Stimulated activated memory B cell treated with anti-CD40 and anti-IgM and Interleukin-4, amounts not matched to agents 10 μg/mL and 1 μg/mL and 100 μg/mL, for 72 hours (primary cell): ENCODE measurements around the gene XCR1.
A peak's percentile ranks its signal among the peaks of the same experiment; 100 is the strongest.
"Not testable (repeated sequence)": the region's sequence is repeated elsewhere in the genome, so short reads cannot be mapped to it uniquely, and the experiment has no call there.

Experiments used
- ATAC-seq: fragments of 150-1000 bp; cut with Tn5 transposase; 2 replicates; pipeline ENCODE4 v1.10.0; 2021
- H3K27ac Mint-ChIP-seq: one replicate; pipeline ENCODE4 v1.8.0; 2022; ENCODE audit warnings: mild to moderate bottlenecking, mixed read lengths
- H3K27me3 Mint-ChIP-seq: one replicate; pipeline ENCODE4 v1.8.0; 2022; ENCODE audit warnings: mixed read lengths
- H3K36me3 Mint-ChIP-seq: one replicate; pipeline ENCODE4 v1.8.0; 2022; ENCODE audit warnings: mixed read lengths
- H3K4me1 Mint-ChIP-seq: one replicate; pipeline ENCODE4 v1.8.0; 2022; ENCODE audit warnings: mixed read lengths
- H3K4me3 Mint-ChIP-seq: one replicate; pipeline ENCODE4 v1.8.0; 2022; ENCODE audit warnings: mild to moderate bottlenecking, moderate library complexity, mixed read lengths
- H3K9me3 Mint-ChIP-seq: one replicate; pipeline ENCODE4 v1.8.0; 2022; ENCODE audit warnings: mixed read lengths

The XCR1 gene

GRCh38 chr3:46024131-46024530 is 3.2 kb downstream of the XCR1 start:
- Mint-ChIP-seq H3K27ac (no peak overlapping the region), H3K4me1 (peaks cover 1% of the 10 kb centered on the region), H3K27me3 (peaks cover 11% of the 10 kb centered on the region), H3K4me3 (no peak overlapping the region), H3K36me3 (peaks cover 11% of the 10 kb centered on the region), H3K9me3 (peaks cover 11% of the 10 kb centered on the region)
- no peak for ATAC-seq

GRCh38 chr3:46022909-46023785 is 4.1 kb downstream of the XCR1 start:
- Mint-ChIP-seq H3K27me3 (peaks cover 11% of the 10 kb centered on the region), H3K9me3 (peaks cover 9% of the 10 kb centered on the region), H3K4me3 (no peak overlapping the region), H3K27ac (no peak overlapping the region), H3K36me3 (peaks cover 5% of the 10 kb centered on the region), H3K4me1 (no peaks in the 10 kb centered on the region)
- no peak for ATAC-seq

DNA sequence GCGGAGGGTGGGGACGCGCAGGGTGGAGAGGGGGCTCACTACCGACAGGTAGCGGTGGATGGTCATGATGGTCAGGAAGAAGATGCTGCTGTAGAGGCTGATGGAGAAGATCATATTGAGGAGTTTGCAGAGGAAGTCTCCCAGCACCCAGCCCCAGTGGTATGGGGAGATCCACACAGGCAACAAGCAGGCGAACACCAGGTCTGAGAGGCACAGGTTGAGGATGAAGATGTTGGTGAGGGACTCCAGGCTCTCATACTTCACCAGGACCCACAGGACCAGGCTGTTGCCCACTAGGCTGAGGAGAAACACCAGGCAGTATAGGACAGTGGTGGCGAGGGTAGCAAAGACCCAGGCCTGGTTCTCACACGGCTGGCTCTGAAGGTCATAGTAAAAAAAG is 5.8 kb downstream of the XCR1 start:
- H3K4me1 Mint-ChIP-seq, result no peaks in the 10 kb centered on the region
- H3K27me3 Mint-ChIP-seq, result peaks cover 11% of the 10 kb centered on the region
- H3K4me3 Mint-ChIP-seq, result no peak overlapping the region
- no peaks in the 10 kb centered on the region for H3K36me3 Mint-ChIP-seq
- H3K9me3 Mint-ChIP-seq, result no peaks in the 10 kb centered on the region
- peak; percentile 32 for ATAC-seq
- H3K27ac Mint-ChIP-seq, result no peak overlapping the region

DNA sequence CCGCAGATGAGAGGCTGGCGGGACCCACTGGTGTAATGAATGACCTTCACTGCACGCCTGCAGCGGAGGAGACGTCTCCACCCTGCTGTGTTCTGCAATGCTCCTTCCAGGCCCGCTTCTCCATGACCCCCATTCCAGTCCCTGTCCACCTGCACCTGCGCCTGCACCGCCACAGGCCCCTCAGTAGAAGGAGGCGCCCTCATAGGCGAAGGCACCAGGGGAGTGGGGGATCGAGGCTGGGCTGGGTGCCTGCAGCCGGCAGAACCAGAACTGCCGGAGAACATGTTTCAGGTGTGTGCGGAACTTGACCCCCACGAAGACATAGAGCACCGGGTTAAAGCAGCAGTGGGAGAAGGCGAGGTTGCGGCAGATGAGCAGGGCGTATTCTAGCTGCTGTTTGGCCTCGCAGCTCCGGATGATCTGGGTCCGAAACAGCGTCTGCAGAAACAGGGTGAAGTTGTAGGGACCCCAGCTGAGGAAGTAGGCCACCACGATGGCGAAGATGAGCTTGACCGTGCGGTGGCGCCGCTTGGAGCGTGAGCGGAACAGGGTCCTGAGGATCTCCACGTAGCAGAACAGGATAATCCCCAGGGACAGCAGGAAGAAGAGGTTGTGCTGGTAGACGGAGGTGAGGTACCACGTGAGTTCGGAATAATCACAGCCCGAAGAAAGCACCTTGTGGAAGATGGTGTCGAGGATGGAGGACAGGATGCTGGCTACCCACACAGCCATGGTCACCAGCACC is 6.3 kb downstream of the XCR1 start:
- Mint-ChIP-seq H3K27me3 (peaks cover 11% of the 10 kb centered on the region), H3K27ac (no peak overlapping the region), H3K4me3 (no peak overlapping the region), H3K9me3 (no peaks in the 10 kb centered on the region), H3K4me1 (no peaks in the 10 kb centered on the region), H3K36me3 (no peaks in the 10 kb centered on the region)
- ATAC-seq, result no peak

DNA sequence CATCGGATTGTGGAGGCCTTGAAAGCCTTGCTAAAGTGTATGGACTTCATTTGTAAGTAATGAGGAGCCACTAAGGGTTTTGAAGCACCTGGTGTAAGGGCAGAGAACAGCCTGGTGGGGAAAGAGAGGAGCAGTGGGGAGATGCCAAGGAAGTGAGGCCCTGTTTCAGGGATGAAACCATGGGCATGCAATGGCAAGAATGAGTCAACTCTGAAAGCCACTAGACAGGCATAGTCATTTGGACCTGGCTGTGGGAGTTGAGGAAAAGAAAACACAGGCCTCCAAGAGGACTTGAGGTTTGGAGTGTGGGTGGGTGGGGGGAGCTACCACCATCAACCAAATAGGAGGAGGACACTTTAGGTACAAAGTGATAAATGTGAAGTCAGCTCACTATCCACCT is 7.6 kb downstream of the XCR1 start:
- peaks cover 11% of the 10 kb centered on the region for H3K27me3 Mint-ChIP-seq
- H3K36me3 Mint-ChIP-seq, result no peaks in the 10 kb centered on the region
- no peak overlapping the region for H3K27ac Mint-ChIP-seq
- no peaks in the 10 kb centered on the region for H3K4me1 Mint-ChIP-seq
- H3K4me3 Mint-ChIP-seq, result no peak overlapping the region
- H3K9me3 Mint-ChIP-seq, result no peaks in the 10 kb centered on the region
- ATAC-seq, result no peak

- Mint-ChIP-seq H3K27ac (no peak overlapping the region), H3K9me3 (no peaks in the 10 kb centered on the region), H3K4me1 (no peaks in the 10 kb centered on the region), H3K36me3 (no peaks in the 10 kb centered on the region), H3K27me3 (peaks cover 18% of the 10 kb centered on the region), H3K4me3 (no peak overlapping the region)
- ATAC-seq, result peak; percentile 58
These were observed 9.6 kb downstream of the XCR1 start for GRCh38 chr3:46017720-46018119.

GRCh38 chr3:46013316-46014094 is 13.8 kb downstream of the XCR1 start:
- H3K4me3 Mint-ChIP-seq, result no peak overlapping the region
- H3K9me3 Mint-ChIP-seq, result no peaks in the 10 kb centered on the region
- H3K27ac Mint-ChIP-seq, result no peak overlapping the region
- peaks cover 7% of the 10 kb centered on the region for H3K27me3 Mint-ChIP-seq
- H3K36me3 Mint-ChIP-seq, result no peaks in the 10 kb centered on the region
- no peak for ATAC-seq
- no peaks in the 10 kb centered on the region for H3K4me1 Mint-ChIP-seq

DNA sequence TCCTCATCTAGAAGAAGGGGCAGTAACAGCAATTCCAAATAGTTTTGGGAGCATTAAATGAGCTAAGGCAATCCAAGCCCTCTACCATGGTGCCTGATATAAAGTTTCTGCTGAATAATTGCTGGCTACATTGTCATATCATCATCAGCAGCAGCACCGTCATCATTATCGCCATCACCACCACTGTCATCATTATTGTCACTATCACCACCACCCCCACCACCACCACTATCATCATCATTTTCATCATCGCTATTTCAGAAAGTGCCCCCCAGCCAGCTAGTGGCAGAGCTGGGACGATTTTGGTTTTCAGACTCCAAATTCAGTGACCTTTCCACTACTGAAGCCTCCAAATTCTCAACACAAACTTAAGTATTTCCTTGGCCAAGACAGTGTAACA is 15.0 kb downstream of the XCR1 start:
- Mint-ChIP-seq H3K4me3 (no peak overlapping the region), H3K27ac (no peak overlapping the region), H3K9me3 (no peaks in the 10 kb centered on the region), H3K36me3 (no peaks in the 10 kb centered on the region), H3K4me1 (no peaks in the 10 kb centered on the region), H3K27me3 (peaks cover 7% of the 10 kb centered on the region)
- ATAC-seq, result no peak

DNA sequence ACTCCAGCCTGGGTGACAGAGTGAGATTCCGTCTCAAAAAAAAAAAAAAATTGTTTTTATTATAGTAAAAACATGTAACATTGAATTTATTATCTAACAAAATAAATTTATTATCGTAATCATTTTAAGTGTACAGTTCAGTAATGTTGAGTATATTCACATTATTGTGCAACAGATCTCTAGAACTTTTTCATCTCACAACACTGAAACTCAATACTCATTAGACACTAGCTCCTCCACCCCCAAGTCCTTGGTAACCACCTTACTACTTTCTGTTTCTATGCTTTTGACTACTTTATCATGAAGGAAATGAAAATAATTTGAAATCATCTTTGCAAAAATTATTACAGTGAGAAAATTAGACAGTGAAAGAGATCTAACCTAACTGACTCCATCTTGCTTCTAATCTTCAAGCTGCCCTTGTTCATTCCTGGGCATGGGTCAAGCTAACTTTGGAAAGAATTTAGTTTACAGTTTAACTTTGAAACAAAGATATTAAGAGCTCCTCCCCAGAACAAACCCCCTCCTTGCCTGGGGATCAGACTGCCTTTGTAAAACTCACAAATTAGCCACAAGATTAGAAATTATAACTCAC is 16.7 kb downstream of the XCR1 start:
- no peaks in the 10 kb centered on the region for H3K4me1 Mint-ChIP-seq
- no peak for ATAC-seq
- no peak overlapping the region for H3K27ac Mint-ChIP-seq
- H3K9me3 Mint-ChIP-seq, result no peaks in the 10 kb centered on the region
- no peaks in the 10 kb centered on the region for H3K36me3 Mint-ChIP-seq
- peaks cover 7% of the 10 kb centered on the region for H3K27me3 Mint-ChIP-seq
- no peak overlapping the region for H3K4me3 Mint-ChIP-seq

GRCh38 chr3:46008058-46008457 is 19.2 kb downstream of the XCR1 start:
- H3K9me3 Mint-ChIP-seq, result no peaks in the 10 kb centered on the region
- H3K27ac Mint-ChIP-seq, result no peak overlapping the region
- no peak overlapping the region for H3K4me3 Mint-ChIP-seq
- H3K27me3 Mint-ChIP-seq, result no peaks in the 10 kb centered on the region
- H3K4me1 Mint-ChIP-seq, result no peaks in the 10 kb centered on the region
- no peaks in the 10 kb centered on the region for H3K36me3 Mint-ChIP-seq
- no peak for ATAC-seq

GRCh38 chr3:46007280-46007679 is 20.0 kb downstream of the XCR1 start:
- Mint-ChIP-seq H3K9me3 (no peaks in the 10 kb centered on the region), H3K4me3 (no peak overlapping the region), H3K27ac (no peak overlapping the region), H3K36me3 (no peaks in the 10 kb centered on the region), H3K4me1 (no peaks in the 10 kb centered on the region), H3K27me3 (no peaks in the 10 kb centered on the region)
- ATAC-seq, result no peak

DNA sequence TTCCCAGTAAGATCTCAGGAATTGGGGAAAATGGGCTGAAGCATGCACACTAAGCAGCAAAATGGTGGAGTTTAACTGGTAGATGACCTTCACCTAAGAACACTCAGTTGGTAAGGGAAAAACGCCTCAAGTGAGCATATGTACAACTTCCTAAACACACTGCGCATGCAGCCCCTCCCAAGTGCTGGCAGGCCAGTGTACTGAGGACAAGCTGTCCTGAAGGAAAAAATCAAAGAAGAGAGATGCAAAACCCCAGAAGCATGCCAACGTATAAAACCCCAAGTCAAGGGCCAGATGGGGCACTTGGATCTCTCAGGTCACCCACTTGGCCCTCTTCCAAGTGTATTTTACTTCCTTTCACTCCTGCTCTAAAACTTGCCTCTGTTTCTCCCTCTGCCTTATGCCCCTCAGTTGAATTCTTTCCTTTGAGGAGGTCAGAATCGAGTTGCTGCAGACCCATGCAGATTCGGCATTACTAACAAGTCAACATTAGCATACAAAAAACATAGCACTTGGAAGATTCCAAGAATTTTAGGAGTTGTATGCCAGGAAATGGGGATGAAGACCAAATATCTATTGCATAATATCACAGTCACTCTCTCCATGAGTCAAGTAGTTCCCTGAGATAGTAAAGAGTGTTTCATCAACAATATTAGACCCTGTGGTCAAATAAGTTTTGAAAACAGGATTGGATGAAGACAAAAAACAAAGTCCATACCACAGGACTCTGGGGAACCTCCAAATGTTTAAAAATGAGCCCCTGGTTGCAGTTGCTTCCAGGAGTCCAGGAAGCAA is 20.8 kb downstream of the XCR1 start:
- no peak overlapping the region for H3K4me3 Mint-ChIP-seq
- no peaks in the 10 kb centered on the region for H3K4me1 Mint-ChIP-seq
- no peak overlapping the region for H3K27ac Mint-ChIP-seq
- no peaks in the 10 kb centered on the region for H3K9me3 Mint-ChIP-seq
- no peak for ATAC-seq
- no peaks in the 10 kb centered on the region for H3K27me3 Mint-ChIP-seq
- no peaks in the 10 kb centered on the region for H3K36me3 Mint-ChIP-seq

DNA sequence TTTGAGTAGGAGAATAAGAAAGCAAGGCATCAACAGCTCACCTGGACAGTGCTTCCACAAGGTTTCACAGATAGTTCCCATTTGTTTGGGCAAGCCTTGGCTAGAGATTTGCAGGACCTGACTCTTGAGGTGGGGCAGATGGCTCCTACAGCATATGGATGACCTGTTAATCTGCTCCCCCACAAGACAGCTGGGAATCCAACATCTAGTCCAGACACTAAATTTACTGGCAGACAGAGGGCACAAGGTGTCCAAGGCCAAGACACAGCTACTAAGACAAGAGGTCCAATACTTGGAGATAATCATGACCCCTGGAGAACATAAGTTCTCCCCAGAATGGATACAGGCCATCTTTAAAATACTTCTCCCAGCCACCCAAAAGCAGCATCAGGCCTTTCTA is 23.6 kb downstream of the XCR1 start:
- H3K9me3 Mint-ChIP-seq, H3K27ac Mint-ChIP-seq, ATAC-seq, H3K4me1 Mint-ChIP-seq, H3K4me3 Mint-ChIP-seq, H3K36me3 Mint-ChIP-seq, H3K27me3 Mint-ChIP-seq: not testable (repeated sequence)

DNA sequence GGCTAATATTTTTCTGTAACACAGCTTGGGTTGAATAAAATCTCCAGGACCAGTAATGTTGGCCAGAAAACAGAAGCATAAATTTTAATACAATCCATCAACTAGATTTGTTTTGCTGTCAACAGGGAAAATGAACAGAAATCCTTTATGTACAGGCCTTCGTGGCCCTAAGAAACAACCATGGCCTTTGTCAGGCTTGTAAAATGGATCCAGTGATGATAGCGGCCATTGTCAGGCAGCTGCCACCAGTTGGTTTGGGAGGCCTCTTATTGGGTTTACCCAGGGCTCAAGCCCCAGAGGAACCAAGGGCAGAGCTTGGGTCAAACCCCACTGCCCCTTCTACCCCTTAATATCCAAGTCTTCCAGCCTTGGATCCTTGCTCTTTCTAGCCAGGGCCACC is 26.1 kb downstream of the XCR1 start:
- H3K4me1 Mint-ChIP-seq, result peaks cover 10% of the 10 kb centered on the region
- ATAC-seq, result no peak
- no peaks in the 10 kb centered on the region for H3K36me3 Mint-ChIP-seq
- H3K9me3 Mint-ChIP-seq, result no peaks in the 10 kb centered on the region
- H3K27me3 Mint-ChIP-seq, result peaks cover 9% of the 10 kb centered on the region
- no peak overlapping the region for H3K27ac Mint-ChIP-seq
- H3K4me3 Mint-ChIP-seq, result no peak overlapping the region
